Endothelial cell of umbilical vein (primary cell): Measurements from ENCODE around the gene CCDC195. TPM values are rescaled to one million over a fixed set of nuclear protein-coding genes. Genes with fewer than 3 reads are reported as not detected.

Experiments
- BruUV-seq: library from RNA; stranded (reverse); fragments of 400-500 nt; replicated peaks from 2 replicates; lab custom pipeline; 2021; lab: Mats Ljungman, UMichigan
- CTCF ChIA-PET: fragments of 300-600, 350-600 bp; sonication (Branson Sonifier 250); formaldehyde crosslinking; loops from one replicate; lab custom pipeline; 2021; ENCODE audit warnings: antibody characterized with exemption, inconsistent platforms; lab: Charles Lee
- POLR2A ChIA-PET: fragments of 300-600, 350-600 bp; sonication (Branson Sonifier 250); formaldehyde crosslinking; loops from one replicate; lab custom pipeline; 2021; ENCODE audit warnings: antibody characterized with exemption, inconsistent platforms; lab: Charles Lee
- DNase-seq: peaks from one replicate; pipeline ENCODE4 v3.0.0-alpha.2; 2011; ENCODE audit warnings: low read depth, low spot score
- FAIRE-seq: peaks from 2 replicates; lab custom pipeline; 2011; peaks lifted over from hg19 to GRCh38; lab: Jason Lieb, UNC
- H2AFZ ChIP-seq: 2 replicates; pipeline ENCODE4 v1.6.0; 2012; ENCODE audit warnings: low read depth, low read length, control low read depth, inconsistent platforms
- H3K27ac ChIP-seq: 2 replicates; pipeline ENCODE4 v1.5.1; 2011; ENCODE audit warnings: low read depth, mild to moderate bottlenecking, control low read depth, low read length, moderate library complexity; ENCODE audit not compliant: insufficient read depth
- H3K27me3 ChIP-seq, 2 experiments: 2 replicates each; pipeline versions ENCODE4 v1.6.0 to v1.6.1; 2011; ENCODE audit warnings: low read length in 2 of 2, mixed read lengths in 1 of 2; ENCODE audit not compliant: control insufficient read depth in 2 of 2, insufficient read depth in 2 of 2
- H3K36me3 ChIP-seq, 2 experiments: 2 replicates in 1 of 2; 3 replicates in 1 of 2; pipeline ENCODE4 v1.5.1; 2011; ENCODE audit warnings: low read length in 2 of 2, mild to moderate bottlenecking in 1 of 2, moderate library complexity in 1 of 2; ENCODE audit not compliant: control insufficient read depth in 2 of 2, insufficient read depth in 2 of 2; ENCODE audit errors: extremely low read depth in 1 of 2
- H3K4me1 ChIP-seq: 3 replicates; pipeline ENCODE4 v1.5.1; 2011; ENCODE audit warnings: mild to moderate bottlenecking, low read length; ENCODE audit not compliant: control insufficient read depth, insufficient read depth; ENCODE audit errors: extremely low read depth
- H3K4me2 ChIP-seq: 2 replicates; pipeline ENCODE4 v1.6.1; 2011; ENCODE audit warnings: low read length, control low read depth, mixed read lengths; ENCODE audit not compliant: insufficient read depth
- H3K4me3 ChIP-seq, 3 experiments: fragments of 200-600 bp in 1 of 3; sonication (generic), shearing (Covaris generic) in 1 of 3; replicated peaks in 1 of 3; 2 replicates each; pipeline ENCODE4 v1.5.1; 2011 to 2016; ENCODE audit warnings: control low read depth in 3 of 3, low read length in 3 of 3, mild to moderate bottlenecking in 2 of 3, inconsistent platforms in 1 of 3, low read depth in 1 of 3, moderate library complexity in 1 of 3; ENCODE audit not compliant: insufficient read depth in 1 of 3
- H3K79me2 ChIP-seq: 2 replicates; pipeline ENCODE4 v1.6.0; 2012; ENCODE audit warnings: low read length, inconsistent platforms; ENCODE audit not compliant: control insufficient read depth, insufficient read depth
- H3K9ac ChIP-seq: replicated peaks from 2 replicates; pipeline ENCODE3; 2011; ENCODE audit warnings: low read length, control low read depth; ENCODE audit not compliant: insufficient read depth; ENCODE audit errors: extremely low read depth
- H3K9me1 ChIP-seq: replicated peaks from 3 replicates; pipeline ENCODE4 v1.6.0; 2011; ENCODE audit warnings: mild to moderate bottlenecking, low read length; ENCODE audit not compliant: control insufficient read depth, insufficient read depth; ENCODE audit errors: extremely low read depth
- H3K9me3 ChIP-seq: replicated peaks from 2 replicates; pipeline ENCODE4 v1.5.1; 2012; ENCODE audit warnings: low read length, inconsistent platforms; ENCODE audit not compliant: control insufficient read depth, insufficient read depth
- H4K20me1 ChIP-seq: replicated peaks from 2 replicates; pipeline ENCODE3; 2011; ENCODE audit warnings: mild to moderate bottlenecking, low read length; ENCODE audit not compliant: control insufficient read depth, insufficient read depth; ENCODE audit errors: extremely low read depth
- EZH2 ChIP-seq: IDR thresholded peaks from 2 replicates; pipeline ENCODE4 v1.6.1; 2012; ENCODE audit warnings: borderline replicate concordance, low read depth, mild to moderate bottlenecking, moderate library complexity, low read length, inconsistent platforms; ENCODE audit not compliant: severe bottlenecking
- FOS ChIP-seq: IDR thresholded peaks from 2 replicates; pipeline ENCODE4 v1.6.1; 2011; ENCODE audit warnings: mild to moderate bottlenecking, low read length, moderate library complexity, borderline replicate concordance; ENCODE audit not compliant: insufficient read depth
- GATA2 ChIP-seq: IDR thresholded peaks from 2 replicates; pipeline ENCODE4 v1.7.0; 2011; ENCODE audit warnings: low read depth, mild to moderate bottlenecking, moderate library complexity, mixed read lengths, low read length; ENCODE audit not compliant: insufficient read length, insufficient read depth
- JUN ChIP-seq: IDR thresholded peaks from 2 replicates; pipeline ENCODE4 v1.6.1; 2011; ENCODE audit warnings: borderline replicate concordance, low read depth; ENCODE audit not compliant: insufficient read length, insufficient read depth
- MYC ChIP-seq: IDR thresholded peaks from one replicate; pipeline ENCODE4 v1.6.1; 2011; ENCODE audit warnings: mild to moderate bottlenecking, low read depth, low read length
- POLR2A ChIP-seq: IDR thresholded peaks from 2 replicates; pipeline ENCODE4 v1.6.1; 2012; ENCODE audit warnings: low read depth, mild to moderate bottlenecking, control low read depth, low read length
- POLR2AphosphoS5 ChIP-seq: IDR thresholded peaks from 2 replicates; pipeline ENCODE4 v1.6.1; 2012; ENCODE audit warnings: low read depth, mild to moderate bottlenecking, control low read depth, low read length, moderate library complexity; ENCODE audit not compliant: insufficient read depth
- dilution Hi-C: fragments of 300-500 bp; cut with MboI; formaldehyde crosslinking; loops from one replicate; pipeline ENCODE4 v1.15.0; 2019; ENCODE audit warnings: low sequenced_read_pairs; ENCODE audit not compliant: extremely low pct_ligation_motif_present
- intact Hi-C: fragments of 100-400 bp; cut with micrococcal nuclease; formaldehyde crosslinking; loops from one replicate; pipeline ENCODE4 v1.10.0; 2022
- polyA plus RNA-seq, 4 experiments: library from polyadenylated mRNA; depleted of rRNA in 3 of 4; stranded (reverse) in 3 of 4; unstranded in 1 of 4; fragments of >200 nt; gene quantifications; 2 replicates each; pipeline versions ENCODE4 v1.2.1 to v1.2.3, GENCODE V29; 2011 to 2012; ENCODE audit warnings: missing spikeins in 1 of 4
- total RNA-seq: library from RNA; stranded (reverse); gene quantifications from 2 replicates; pipeline ENCODE4 v1.2.3, GENCODE V29; 2021
- TF ChIP-seq, protein P1 (sequence below), 2 donors: IDR thresholded peaks; 1 replicate in 1 of 2; 2 replicates in 1 of 2; pipeline ENCODE4 v1.5.1; 2011; ENCODE audit warnings: low read length in 2 of 2, mild to moderate bottlenecking in 2 of 2, moderate library complexity in 2 of 2, control low read depth in 1 of 2, inconsistent platforms in 1 of 2, low read depth in 1 of 2; ENCODE audit not compliant: insufficient read depth in 1 of 2; ENCODE audit errors: extremely low read depth in 1 of 2
- TF ChIP-seq, protein P2 (sequence below): IDR thresholded peaks from 2 replicates; pipeline ENCODE4 v1.6.1; 2011; ENCODE audit not compliant: insufficient read depth, insufficient read length

Gene CCDC195
- total and polyA plus RNA-seq, 2 donors (not counting 3 experiments of a cell fraction or from before 2014, with no cell fraction given): not detected

DNA sequence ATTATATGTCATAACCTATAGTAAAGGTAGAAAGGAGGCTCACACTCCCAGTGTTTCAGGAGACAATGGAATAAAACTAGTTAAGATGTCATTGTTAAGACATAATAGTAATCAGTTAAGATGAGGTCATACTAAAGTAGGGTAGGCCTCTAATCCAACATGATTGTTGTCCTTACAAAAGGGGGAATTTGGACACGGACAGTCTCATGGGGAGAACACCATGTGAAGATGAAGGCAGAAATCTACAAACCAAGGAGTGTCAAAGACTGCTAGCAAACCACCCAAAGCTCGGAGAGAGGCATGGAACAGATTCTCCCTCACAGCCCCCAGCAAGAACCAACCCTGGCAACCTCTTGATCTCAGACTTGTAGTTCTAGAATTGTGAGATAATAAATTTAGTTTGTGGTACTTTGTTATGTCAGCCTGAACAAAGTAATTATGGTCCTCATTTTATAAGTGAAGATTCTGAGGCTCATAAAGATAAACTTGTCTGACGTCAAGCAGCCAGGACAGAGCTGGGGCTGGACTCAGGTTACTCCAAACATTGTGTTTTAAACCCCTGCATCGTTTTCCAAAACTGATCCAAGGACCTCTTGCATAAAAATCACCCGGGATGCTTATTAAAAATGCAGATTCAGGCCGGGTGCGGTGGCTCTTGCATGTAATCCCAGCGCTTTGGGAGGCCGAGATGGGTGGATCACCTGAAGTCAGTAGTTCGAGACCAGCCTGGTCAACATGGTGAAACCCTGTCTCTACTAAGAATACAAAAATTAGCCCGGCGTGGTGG is 47.8 kb downstream of the CCDC195 start:
- FAIRE-seq (no peak), DNase-seq (no peak)
- Histone ChIP-seq H3K9ac (no peak overlapping the region), H2AFZ (no peak overlapping the region), H3K4me2 (no peak overlapping the region), H3K79me2 (no peaks in the 10 kb centered on the region), H3K4me1 (no peaks in the 10 kb centered on the region), H3K27ac (no peak overlapping the region), H3K9me1 (no peaks in the 10 kb centered on the region), H4K20me1 (no peaks in the 10 kb centered on the region), H3K27me3 (no peaks in the 10 kb centered on the region), H3K4me3 (no peak overlapping the region), H3K9me3 (no peaks in the 10 kb centered on the region), H3K36me3 (no peaks in the 10 kb centered on the region)
- intact Hi-C loops: no loop called here
- dilution Hi-C loops: no loop called here
- TF ChIP-seq, protein P1, sequence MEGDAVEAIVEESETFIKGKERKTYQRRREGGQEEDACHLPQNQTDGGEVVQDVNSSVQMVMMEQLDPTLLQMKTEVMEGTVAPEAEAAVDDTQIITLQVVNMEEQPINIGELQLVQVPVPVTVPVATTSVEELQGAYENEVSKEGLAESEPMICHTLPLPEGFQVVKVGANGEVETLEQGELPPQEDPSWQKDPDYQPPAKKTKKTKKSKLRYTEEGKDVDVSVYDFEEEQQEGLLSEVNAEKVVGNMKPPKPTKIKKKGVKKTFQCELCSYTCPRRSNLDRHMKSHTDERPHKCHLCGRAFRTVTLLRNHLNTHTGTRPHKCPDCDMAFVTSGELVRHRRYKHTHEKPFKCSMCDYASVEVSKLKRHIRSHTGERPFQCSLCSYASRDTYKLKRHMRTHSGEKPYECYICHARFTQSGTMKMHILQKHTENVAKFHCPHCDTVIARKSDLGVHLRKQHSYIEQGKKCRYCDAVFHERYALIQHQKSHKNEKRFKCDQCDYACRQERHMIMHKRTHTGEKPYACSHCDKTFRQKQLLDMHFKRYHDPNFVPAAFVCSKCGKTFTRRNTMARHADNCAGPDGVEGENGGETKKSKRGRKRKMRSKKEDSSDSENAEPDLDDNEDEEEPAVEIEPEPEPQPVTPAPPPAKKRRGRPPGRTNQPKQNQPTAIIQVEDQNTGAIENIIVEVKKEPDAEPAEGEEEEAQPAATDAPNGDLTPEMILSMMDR (IDR thresholded peaks at IDR 0.05; ENCODE audit: extremely low read depth in 1 of 2, insufficient read depth in 1 of 2, low read depth in 1 of 2, low read length in 2 of 2): no peak
- TF ChIP-seq GATA2 (no peak), POLR2A (no peak), EZH2 (no peak), FOS (no peak), JUN (no peak), POLR2AphosphoS5 (no peak), MYC (no peak)
- TF ChIP-seq, protein P2, sequence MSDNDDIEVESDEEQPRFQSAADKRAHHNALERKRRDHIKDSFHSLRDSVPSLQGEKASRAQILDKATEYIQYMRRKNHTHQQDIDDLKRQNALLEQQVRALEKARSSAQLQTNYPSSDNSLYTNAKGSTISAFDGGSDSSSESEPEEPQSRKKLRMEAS: no peak
- no TSS peak for BruUV-seq
- CTCF ChIA-PET: no interaction called here
- POLR2A ChIA-PET: no interaction called here
